Psoas muscle (tissue), 8 donors: Measurements from ENCODE around the gene TBCD. TPM values are rescaled to one million over a fixed set of nuclear protein-coding genes. Genes with fewer than 3 reads are reported as not detected.
A peak's percentile ranks its signal among the peaks of the same experiment; 100 is the strongest.
"Not testable (repeated sequence)": the region's sequence is repeated elsewhere in the genome, so short reads cannot be mapped to it uniquely, and the experiment has no call there.

Source experiments
- ATAC-seq, 4 donors: fragments of 200-7000 bp; cut with Tn5 transposase; one replicate each; pipeline ENCODE4 v1.9.1; 2020; ENCODE audit warnings: moderate library complexity in 3 of 4, mild to moderate bottlenecking in 2 of 4
- DNase-seq, 2 donors: peaks; one replicate each; pipeline ENCODE4 v3.0.0-alpha.2; 2020
- H3K27ac ChIP-seq: fragments of 200-600 bp; one replicate; pipeline ENCODE4 v1.8.0; 2022
- H3K27me3 ChIP-seq, 3 donors: fragments of 200-600 bp in 1 of 3; one replicate each; pipeline versions ENCODE4 v1.6.1 to v1.8.0; 2013 to 2022; ENCODE audit warnings: low read length in 2 of 3, mild to moderate bottlenecking in 2 of 3, moderate library complexity in 1 of 3; ENCODE audit not compliant: insufficient read depth in 3 of 3
- H3K36me3 ChIP-seq, 2 donors: fragments of 200-600 bp in 1 of 2; one replicate each; pipeline versions ENCODE4 v1.6.1 to v1.8.0; 2013 to 2022; ENCODE audit warnings: low read depth in 1 of 2, mild to moderate bottlenecking in 1 of 2, moderate library complexity in 1 of 2; ENCODE audit not compliant: insufficient read depth in 1 of 2
- H3K4me1 ChIP-seq: fragments of 200-600 bp; one replicate; pipeline ENCODE4 v1.8.0; 2022
- H3K4me3 ChIP-seq: fragments of 200-600 bp; one replicate; pipeline ENCODE4 v1.8.0; 2022; ENCODE audit warnings: mild to moderate bottlenecking
- H3K9me3 ChIP-seq: fragments of 200-600 bp; one replicate; pipeline ENCODE4 v1.8.0; 2022
- CTCF ChIP-seq: fragments of 200-600 bp; IDR thresholded peaks from one replicate; pipeline ENCODE4 v1.8.0; 2022; ENCODE audit warnings: antibody characterized with exemption
- WGBS, 3 donors: extraction: QIAGEN DNeasy Blood & Tissue Kit; methylation state at CpG; one replicate each; pipeline versions ENCODE4 v1.1.6 to v1.1.7; 2013; 5-methylcytosine and 5-hydroxymethylcytosine counted together
- intact Hi-C, 2 donors: fragments of 100-400 bp; cut with DNase I; formaldehyde crosslinking; loops; one replicate each; pipeline versions ENCODE4 v1.11.0 to v1.14.2; 2022
- polyA plus RNA-seq, 3 donors: library from polyadenylated mRNA; stranded (reverse); fragments of 200-250 nt; gene quantifications; one replicate each; pipeline ENCODE4 v1.2.3, GENCODE V29; 2013
- total RNA-seq, 4 donors: library from RNA; stranded (reverse); fragmentation: NEBNext Ultra II Directional in 2 of 4; extraction: Animal tissue kit (Norgen Biotek cat#: 25700) in 2 of 4; gene quantifications; one replicate each; pipeline versions ENCODE4 v1.2.1 to v1.2.4, GENCODE V29; 2021 to 2023
- donor health status: healthy with polysubstance abuse.
- donor health status: DM: no; HTN: no; CAD: no; lungs with moderate emphysema.
- donor health status: Bipolar disorder and iron deficiency.
- donor health status: healthy.
- donor health status: DM: yes; HTN: yes; CAD: no.
- donor health status: DM: no; HTN: no; CAD: no.
- donor health status: DM: no; HTN: no; CAD: no.
- donor health status: DM: yes; HTN: yes; CAD: no.

TBCD gene
- total and polyA plus RNA-seq, 7 donors = 28.2 to 65.0 (median 36.5) TPM

- no peak for TF ChIP-seq CTCF
- Histone ChIP-seq H3K27me3 (peaks cover 0 to 3% (median 0%) of the 10 kb centered on the region in 3 donors), H3K4me3 (no peak overlapping the region), H3K27ac (no peak overlapping the region), H3K9me3 (no peaks in the 10 kb centered on the region), H3K4me1 (no peaks in the 10 kb centered on the region), H3K36me3 (no peaks in the 10 kb centered on the region)
- intact Hi-C loops = no loop called here
- 81 to 87% (median 82%) methylated on average over 21 of the region's 21 CpGs for WGBS, 3 donors
- ATAC-seq (no peak), DNase-seq (peak in 1 of 2 donors; percentile 46)
Observed at GRCh38 chr17:82962163-82962720, 210.4 kb downstream of the TBCD start.

GRCh38 chr17:82963104-82963950 is 211.5 kb downstream of the TBCD start:
- H3K36me3 ChIP-seq = no peaks in the 10 kb centered on the region
- H3K27ac ChIP-seq = no peak overlapping the region
- H3K4me1 ChIP-seq = no peaks in the 10 kb centered on the region
- DNase-seq (peak; percentile 81 to 88), ATAC-seq (peak; percentile 67 to 84 (median 79))
- intact Hi-C loops = no loop called here
- peak overlapping the region; percentile 20 for H3K4me3 ChIP-seq
- WGBS, 3 donors = 28 to 38% (median 32%) methylated on average over 24 to 25 of the region's 25 CpGs
- H3K9me3 ChIP-seq = no peaks in the 10 kb centered on the region
- TF ChIP-seq CTCF = peak; percentile 52
- peaks cover 0 to 3% (median 0%) of the 10 kb centered on the region in 3 donors for H3K27me3 ChIP-seq

GRCh38 chr17:82964451-82964850 is 212.6 kb downstream of the TBCD start:
- H3K4me3 ChIP-seq, H3K27ac ChIP-seq, intact Hi-C loops, H3K36me3 ChIP-seq, H3K27me3 ChIP-seq, H3K4me1 ChIP-seq, ATAC-seq, H3K9me3 ChIP-seq: not testable (repeated sequence)
- WGBS, 3 donors = 88 to 93% (median 90%) methylated on average over 30 to 32 of the region's 32 CpGs
- peak in 1 of 2 donors; percentile 19 for DNase-seq

- H3K4me1 ChIP-seq = no peaks in the 10 kb centered on the region
- no peak overlapping the region for H3K27ac ChIP-seq
- H3K9me3 ChIP-seq = no peaks in the 10 kb centered on the region
- intact Hi-C loops = no loop called here
- peaks cover 0 to 2% (median 0%) of the 10 kb centered on the region in 3 donors for H3K27me3 ChIP-seq
- no peak for TF ChIP-seq CTCF
- H3K36me3 ChIP-seq = no peaks in the 10 kb centered on the region
- ATAC-seq (no peak), DNase-seq (peak in 1 of 2 donors; percentile 39)
- no peak overlapping the region for H3K4me3 ChIP-seq
- 84 to 93% (median 89%) methylated on average over 13 to 25 of the region's 25 CpGs for WGBS, 3 donors
Observed at GRCh38 chr17:82964851-82965341, 213.0 kb downstream of the TBCD start.

GRCh38 chr17:82965371-82965770 is 213.5 kb downstream of the TBCD start:
- intact Hi-C loops = no loop called here
- H3K27ac ChIP-seq = no peak overlapping the region
- no peak for TF ChIP-seq CTCF
- DNase-seq (peak in 1 of 2 donors; percentile 35), ATAC-seq (no peak)
- H3K4me1 ChIP-seq = no peaks in the 10 kb centered on the region
- H3K9me3 ChIP-seq = no peaks in the 10 kb centered on the region
- WGBS, 3 donors = 84 to 89% (median 89%) methylated on average over 13 of the region's 13 CpGs
- no peak overlapping the region for H3K4me3 ChIP-seq
- H3K36me3 ChIP-seq = no peaks in the 10 kb centered on the region
- H3K27me3 ChIP-seq = peaks cover 0 to 2% (median 0%) of the 10 kb centered on the region in 3 donors
